OCI-M1 (cell line): ENCODE results near the gene NKX2-1.
A peak's percentile ranks its signal among the peaks of the same experiment; 100 is the strongest.
"Not testable (repeated sequence)": the region's sequence is repeated elsewhere in the genome, so short reads cannot be mapped to it uniquely, and the experiment has no call there.

Source experiments
- DNase-seq: peaks from one replicate; lab custom pipeline; 2025; lab: John Stamatoyannopoulos, UW

NKX2-1 gene

DNA sequence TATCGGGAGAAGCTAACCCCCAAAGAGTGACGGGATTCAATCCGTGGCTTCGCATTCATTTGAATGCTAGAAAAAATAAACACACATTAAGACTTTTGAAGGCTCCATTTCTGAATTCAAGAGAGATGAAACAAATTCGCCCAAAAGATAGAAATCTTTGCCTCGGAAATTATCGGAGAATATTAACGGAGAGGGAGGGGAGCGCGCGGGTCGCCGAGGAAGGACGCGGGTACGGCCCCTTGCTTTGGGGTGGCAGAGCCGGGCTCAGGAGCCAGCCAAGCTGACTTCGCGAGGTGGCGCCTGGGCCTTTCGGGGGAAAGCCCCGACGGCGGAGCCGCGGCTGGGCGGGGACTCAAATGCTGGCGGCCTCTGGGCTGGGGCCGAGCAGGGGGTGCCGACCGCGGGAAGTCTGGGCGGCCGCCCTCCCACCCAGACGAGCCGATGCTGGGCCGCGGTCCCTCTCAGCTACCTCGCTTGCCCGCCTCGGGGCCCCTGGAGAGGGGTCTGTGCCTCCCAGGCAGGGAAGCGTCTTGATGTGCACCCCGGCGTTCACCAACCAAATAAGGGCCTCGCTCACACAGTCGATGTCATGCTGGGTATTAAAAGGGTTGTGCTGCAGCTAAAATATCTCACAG lies 14.7 kb downstream of the NKX2-1 start:
- no peak for DNase-seq

DNA sequence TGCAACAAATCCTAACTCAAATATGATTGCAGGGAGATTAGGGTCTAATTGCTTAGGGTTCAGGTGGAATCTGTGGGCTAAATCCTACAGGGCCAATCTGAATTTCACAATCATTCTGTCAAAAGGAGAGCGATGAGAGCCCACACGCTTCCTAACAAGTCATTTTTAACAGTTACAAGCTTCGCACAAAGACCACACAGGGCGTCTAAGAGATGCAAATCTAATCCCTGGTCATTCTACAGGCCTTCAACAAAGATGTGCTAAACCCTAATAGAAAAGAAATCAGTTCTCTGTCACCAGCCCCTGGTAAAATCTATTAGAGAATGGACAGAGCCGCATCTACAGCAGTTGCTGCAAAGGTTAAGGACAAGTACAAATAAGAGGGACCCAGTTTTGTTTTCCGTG lies 15.3 kb downstream of the NKX2-1 start:
- no peak for DNase-seq

DNA sequence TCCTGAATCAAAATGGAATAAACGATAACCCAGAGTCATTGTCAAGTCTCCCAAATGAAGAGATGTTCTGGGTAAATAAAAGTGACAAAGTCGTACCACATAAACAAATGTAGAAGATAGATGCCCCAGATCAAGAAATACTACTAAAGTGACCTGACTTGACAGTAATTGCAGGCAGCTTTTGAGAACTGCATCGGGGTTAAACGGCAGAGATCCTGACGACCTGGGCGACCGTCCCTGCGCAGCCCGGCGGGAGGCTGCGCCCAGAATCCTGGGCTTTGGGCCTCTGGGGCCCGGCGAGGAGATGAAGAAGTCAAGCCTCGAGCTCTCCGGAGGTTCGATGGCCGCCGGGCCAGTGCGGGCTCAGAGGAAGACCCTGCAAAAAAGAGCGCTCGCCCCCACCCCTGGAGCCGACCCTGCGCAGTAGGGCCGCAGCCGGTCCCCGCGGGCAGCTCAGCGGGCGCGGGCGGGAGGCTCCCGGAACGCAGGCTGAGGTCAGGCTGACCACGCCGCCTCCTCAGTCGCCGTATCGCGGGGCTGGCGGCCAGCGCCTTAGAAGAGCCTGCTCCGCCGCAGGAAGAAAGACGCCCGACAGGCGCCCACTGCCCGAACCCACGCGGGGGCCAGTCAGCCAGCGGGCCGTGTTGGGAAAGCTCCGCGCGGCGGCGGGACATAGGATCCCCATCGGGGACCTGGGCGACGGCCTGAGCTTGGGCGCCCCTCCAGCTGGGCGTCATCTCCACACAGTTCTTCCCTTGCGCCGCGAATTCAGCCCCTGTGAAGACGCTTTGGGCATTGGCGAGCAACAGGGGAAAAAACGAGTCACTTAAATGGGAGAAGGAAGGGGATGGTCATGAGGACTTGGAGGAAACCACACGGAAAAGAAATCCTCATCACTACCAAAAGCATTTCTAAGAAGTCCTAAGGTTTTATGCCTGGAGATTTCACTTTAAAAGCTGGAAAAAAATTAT lies 16.0 kb downstream of the NKX2-1 start:
- DNase-seq: no peak

DNA sequence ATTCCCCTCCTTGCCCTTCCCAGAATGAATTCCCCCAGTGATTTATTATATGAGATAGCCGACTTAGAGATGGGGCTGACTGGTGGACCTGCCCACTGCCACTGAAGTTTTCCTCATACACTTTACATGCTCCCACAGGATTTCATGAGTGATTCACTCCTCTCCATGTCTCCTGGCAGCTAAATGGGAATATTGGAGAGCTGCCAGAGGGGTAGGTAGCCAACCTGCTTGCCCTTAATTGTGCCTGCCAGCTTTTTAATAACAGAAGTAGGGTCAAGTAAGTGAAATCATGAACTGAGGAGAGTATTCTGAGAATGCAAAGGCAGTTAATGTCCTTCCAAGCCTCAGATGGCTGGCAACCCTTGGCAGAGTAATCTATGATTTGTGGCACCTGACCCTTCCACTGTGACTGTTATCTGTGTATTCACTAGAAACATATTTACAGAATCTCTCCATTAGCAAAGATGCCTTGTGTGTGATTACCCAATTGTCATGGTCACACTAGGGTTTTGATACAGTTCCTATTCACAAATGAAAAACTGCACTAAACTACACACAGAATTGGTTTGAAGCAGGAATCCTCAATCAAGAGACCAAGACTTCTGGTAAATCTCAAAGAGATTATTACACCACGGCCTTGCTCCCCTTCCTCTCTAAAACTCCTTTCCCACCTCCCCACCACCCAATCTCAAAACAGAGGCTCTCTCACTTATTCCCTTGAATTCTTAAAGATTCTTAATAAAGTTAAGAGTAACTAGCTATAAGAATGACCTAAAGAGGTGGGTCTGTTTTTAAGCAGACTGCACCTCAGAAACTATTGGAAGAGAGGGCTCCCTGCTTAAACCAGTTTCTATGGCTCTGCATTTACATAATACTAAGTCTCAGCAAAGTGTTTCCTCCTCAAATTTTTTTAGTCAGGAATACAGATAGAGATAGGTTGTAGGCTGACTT lies 17.2 kb downstream of the NKX2-1 start:
- no peak for DNase-seq

DNA sequence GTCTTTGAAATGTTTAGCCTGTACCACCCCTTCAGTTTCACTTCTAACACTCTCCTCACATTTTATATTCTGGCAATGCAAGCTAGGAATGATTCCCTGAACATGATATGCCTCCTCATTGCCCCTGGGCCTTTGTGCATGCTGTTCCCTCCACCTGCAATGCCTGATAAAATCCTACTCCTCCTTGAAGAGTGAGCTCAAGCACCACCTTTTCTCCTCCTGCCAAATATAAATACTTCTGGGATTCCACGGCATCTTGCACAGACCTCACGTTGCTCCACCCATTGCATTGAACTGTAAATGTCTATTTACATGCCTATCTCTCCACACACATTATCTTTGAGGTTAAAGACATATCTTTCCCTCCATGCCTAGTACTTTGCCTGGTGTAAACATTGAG lies 21.1 kb downstream of the NKX2-1 start:
- no peak for DNase-seq

- DNase-seq: no peak
These were observed 23.7 kb downstream of the NKX2-1 start for GRCh38 chr14:36496346-36496745.

- no peak for DNase-seq
These were observed 24.4 kb downstream of the NKX2-1 start for GRCh38 chr14:36495666-36496065.

GRCh38 chr14:36493761-36494160 lies 26.3 kb downstream of the NKX2-1 start:
- no peak for DNase-seq

DNA sequence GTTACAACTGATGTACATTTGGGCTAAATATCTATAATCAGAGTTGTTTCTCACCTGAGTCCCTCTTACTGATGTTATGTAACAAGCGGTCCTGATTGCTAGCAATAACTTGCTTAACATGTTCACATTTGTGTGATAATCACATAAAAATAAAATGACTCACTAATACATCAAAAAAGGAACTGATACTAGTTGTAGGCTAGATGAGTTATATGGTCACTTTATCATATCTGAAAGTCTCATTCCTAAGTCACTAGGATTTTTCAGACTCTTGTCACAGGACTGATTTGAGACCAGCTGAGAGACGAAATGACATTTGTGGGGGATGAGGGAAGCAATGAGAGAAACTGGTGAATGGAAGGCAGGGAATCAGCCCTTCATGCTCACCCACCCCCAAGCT lies 34.3 kb downstream of the NKX2-1 start:
- no peak for DNase-seq

- DNase-seq: no peak
These were observed 40.7 kb downstream of the NKX2-1 start for GRCh38 chr14:36479344-36479743.

DNA sequence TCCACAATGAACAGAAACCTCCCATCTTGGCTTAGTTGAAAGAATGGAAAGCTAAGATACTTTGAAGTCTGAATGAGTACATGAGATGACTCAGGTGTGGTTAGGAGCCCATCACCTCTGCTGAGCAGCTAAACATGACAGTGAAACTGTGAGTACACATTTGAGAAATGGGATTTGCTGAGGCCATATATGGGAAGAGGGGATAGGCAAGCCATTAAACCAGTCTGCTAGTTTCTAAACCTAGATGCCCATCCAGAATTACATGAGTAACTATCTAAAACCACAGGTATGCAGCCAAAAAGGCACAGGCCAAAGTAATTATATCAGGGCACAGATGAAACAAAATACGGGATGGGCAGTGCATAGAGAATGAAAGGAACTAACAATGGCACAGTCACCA lies 41.2 kb downstream of the NKX2-1 start:
- DNase-seq: no peak

DNA sequence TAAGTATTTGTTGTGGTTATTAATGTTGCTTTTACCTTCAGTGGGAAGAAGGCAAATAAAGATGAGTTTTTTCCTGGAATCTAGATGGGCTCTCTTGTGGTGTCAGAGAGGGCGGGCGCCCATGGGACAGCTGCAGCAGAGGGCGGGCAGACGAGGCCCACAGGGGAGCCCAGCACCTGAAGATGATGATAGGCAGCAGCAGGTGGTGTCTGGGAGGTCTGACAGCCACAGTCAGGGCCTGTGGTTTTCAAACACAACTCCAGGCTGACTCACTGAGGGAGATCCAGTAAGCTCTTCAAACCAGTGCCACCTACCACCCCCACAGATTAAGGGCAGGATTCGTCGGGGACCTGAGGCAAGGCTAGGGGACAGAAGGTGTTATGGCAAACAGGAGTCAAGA lies 42.8 kb downstream of the NKX2-1 start:
- no peak for DNase-seq

DNA sequence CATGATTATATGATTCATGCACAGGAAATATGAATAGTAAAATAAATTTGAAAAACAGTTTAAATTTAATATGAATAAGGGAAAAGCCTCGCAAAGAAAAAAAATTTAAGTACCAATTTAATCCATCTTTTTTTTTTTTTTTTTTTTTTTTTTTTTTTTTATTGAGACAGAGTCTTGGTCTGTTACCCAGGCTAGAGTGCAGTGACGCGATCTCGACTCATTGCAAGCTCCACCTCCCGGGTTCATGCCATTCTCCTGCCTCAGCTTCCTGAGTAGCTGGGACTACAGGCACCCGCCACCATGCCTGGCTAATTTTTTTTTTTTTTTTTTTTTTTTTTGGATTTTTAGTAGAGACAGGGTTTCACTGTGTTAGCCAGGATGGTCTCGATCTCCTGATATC lies 44.0 kb downstream of the NKX2-1 start:
- not testable (repeated sequence) for DNase-seq

DNA sequence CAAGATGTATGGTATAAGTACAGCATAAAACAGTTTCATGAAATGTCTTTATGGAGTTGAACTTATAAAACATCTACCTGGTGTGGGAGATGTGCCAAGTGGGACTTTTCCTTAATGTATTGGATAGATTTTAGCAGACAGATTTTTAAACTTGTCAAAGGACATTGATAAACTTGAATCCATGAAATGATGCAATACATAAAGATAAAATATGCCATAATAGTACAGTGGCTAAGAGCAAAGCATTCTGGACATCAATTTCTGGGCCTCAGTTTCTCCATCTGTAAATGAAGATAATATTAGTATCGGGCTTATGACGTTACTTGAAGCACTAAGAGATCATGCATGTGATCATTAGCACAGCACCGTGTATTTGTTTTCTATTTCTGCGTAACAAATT lies 45.4 kb downstream of the NKX2-1 start:
- no peak for DNase-seq

GRCh38 chr14:36471431-36471830 lies 48.6 kb downstream of the NKX2-1 start:
- peak; percentile 59 for DNase-seq

DNA sequence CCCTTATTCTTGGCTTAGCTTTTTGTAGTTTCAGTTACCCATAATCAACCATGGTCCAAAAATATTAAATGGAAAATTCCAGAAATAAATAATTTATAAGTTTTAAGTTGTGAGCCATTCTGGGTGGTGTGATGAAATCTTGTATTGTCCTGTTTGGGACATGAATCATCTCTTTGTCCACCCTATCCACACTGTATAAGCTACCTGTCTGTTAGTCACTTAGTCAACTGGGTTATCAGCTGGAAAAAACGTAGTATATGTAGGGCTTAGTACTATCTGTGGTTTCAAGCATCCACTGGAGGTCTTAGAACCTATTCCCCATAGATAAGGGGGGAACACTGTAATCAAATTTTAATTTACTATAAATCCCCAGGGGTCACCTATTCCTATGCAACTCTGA lies 52.7 kb downstream of the NKX2-1 start:
- DNase-seq: no peak
